Small intestine (tissue), 7 donors: ENCODE results near the gene DYRK1A. TPM values are rescaled to one million over a fixed set of nuclear protein-coding genes. Genes with fewer than 3 reads are reported as not detected.
A peak's percentile ranks its signal among the peaks of the same experiment; 100 is the strongest.

Source experiments
- DNase-seq, 2 donors: peaks; one replicate each; pipeline versions ENCODE4 v3.0.0 to v3.0.0-alpha.2; 2013
- FAIRE-seq: peaks from 2 replicates; lab custom pipeline; 2012; peaks lifted over from hg19 to GRCh38; lab: Jason Lieb, UNC
- H3K27ac ChIP-seq, 3 donors: one replicate each; pipeline ENCODE4 v1.5.1; 2013; ENCODE audit warnings: low read length in 2 of 3, mild to moderate bottlenecking in 2 of 3, control low read depth in 1 of 3, inconsistent platforms in 1 of 3, low read depth in 1 of 3, moderate library complexity in 1 of 3
- H3K27me3 ChIP-seq, 3 donors: one replicate each; pipeline ENCODE4 v1.6.1; 2013; ENCODE audit warnings: low read length in 3 of 3, inconsistent platforms in 1 of 3; ENCODE audit not compliant: control insufficient read depth in 3 of 3, insufficient read depth in 3 of 3
- H3K36me3 ChIP-seq, 3 donors: one replicate each; pipeline ENCODE4 v1.6.1; 2013; ENCODE audit warnings: low read length in 3 of 3, inconsistent platforms in 1 of 3, low read depth in 1 of 3, mild to moderate bottlenecking in 1 of 3, moderate library complexity in 1 of 3; ENCODE audit not compliant: control insufficient read depth in 3 of 3, insufficient read depth in 2 of 3
- H3K4me1 ChIP-seq, 3 donors: one replicate each; pipeline ENCODE4 v1.6.1; 2013; ENCODE audit warnings: low read length in 2 of 3, inconsistent platforms in 1 of 3, low read depth in 1 of 3, mild to moderate bottlenecking in 1 of 3, moderate library complexity in 1 of 3; ENCODE audit not compliant: control insufficient read depth in 3 of 3, insufficient read depth in 2 of 3
- H3K4me3 ChIP-seq, 3 donors: one replicate each; pipeline ENCODE4 v1.5.1; 2013; ENCODE audit warnings: low read length in 3 of 3, control low read depth in 1 of 3, inconsistent platforms in 1 of 3, low read depth in 1 of 3, mild to moderate bottlenecking in 1 of 3, moderate library complexity in 1 of 3
- H3K9me3 ChIP-seq, 2 donors: one replicate each; pipeline ENCODE4 v1.6.1; 2013; ENCODE audit warnings: low read depth in 1 of 2, low read length in 1 of 2; ENCODE audit not compliant: control insufficient read depth in 2 of 2, insufficient read depth in 1 of 2
- WGBS, 3 donors: extraction: QIAGEN DNeasy Blood & Tissue Kit; methylation state at CpG; one replicate each; pipeline ENCODE4 v1.1.7; 2013; 5-methylcytosine and 5-hydroxymethylcytosine counted together
- polyA plus RNA-seq, 4 donors: library from polyadenylated mRNA; stranded (reverse) in 3 of 4; unstranded in 1 of 4; fragments of 200-250 nt in 3 of 4; fragments of 120-200 nt in 1 of 4; gene quantifications; one replicate each; pipeline versions ENCODE4 v1.2.1 to v1.2.3, GENCODE V29; 2013
- donor health status: healthy with polysubstance abuse.
- donor health status: control.
- donor health status: control.
- donor health status: Bipolar disorder and iron deficiency.
- donor health status: healthy.

The DYRK1A gene
- polyA plus RNA-seq, 4 donors, result 10.5 to 50.5 (median 17.1) TPM

DNA sequence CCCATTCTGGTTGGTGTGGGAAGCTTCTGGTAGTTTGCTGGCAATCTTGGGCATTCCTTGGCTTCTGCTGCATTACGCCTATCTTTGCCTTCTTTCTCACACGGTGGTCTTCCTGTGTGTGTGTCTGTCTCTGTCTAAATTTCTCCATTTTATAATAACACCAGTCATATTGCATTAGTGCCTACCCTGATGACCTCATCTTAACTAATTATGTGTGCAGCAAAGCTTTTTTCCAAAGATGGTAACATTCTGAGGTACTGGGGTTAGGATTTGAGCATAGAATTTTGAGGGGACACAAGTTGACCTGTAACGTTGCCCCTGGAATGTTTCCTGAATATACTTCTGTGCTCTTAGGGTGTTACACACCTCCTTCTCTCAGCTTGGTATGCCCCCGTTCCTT, 77.1 kb downstream of the DYRK1A start:
- no peak overlapping the region for H3K27ac ChIP-seq
- H3K4me3 ChIP-seq, result no peak overlapping the region
- H3K4me1 ChIP-seq, result peaks cover 0 to 16% (median 2%) of the 10 kb centered on the region in 3 donors
- no peaks in the 10 kb centered on the region for H3K27me3 ChIP-seq
- 73 to 83% (median 74%) methylated on average over 4 of the region's 4 CpGs for WGBS, 3 donors
- FAIRE-seq (no peak), DNase-seq (no peak)
- peaks cover 0 to 8% (median 2%) of the 10 kb centered on the region in 3 donors for H3K36me3 ChIP-seq
- no peaks in the 10 kb centered on the region for H3K9me3 ChIP-seq

DNA sequence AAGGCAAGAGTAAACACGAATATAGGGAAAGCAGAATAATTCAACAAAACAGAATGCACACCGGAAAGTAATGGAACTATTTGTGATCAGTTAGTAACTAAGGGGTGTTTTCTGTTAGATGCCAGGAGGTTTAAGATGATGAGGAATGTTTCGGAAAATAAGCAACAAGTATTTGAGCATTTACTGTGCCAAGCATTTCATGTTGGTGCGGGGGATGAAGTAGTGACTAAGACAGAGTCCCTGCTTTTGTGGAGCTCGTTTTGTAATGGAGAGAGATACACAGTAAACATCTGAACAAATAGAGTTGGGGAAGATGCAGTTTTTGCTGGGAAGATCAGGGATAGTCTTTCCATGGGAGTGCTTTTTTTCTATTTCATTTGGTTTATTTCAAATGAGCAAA, 78.7 kb downstream of the DYRK1A start:
- FAIRE-seq, result no peak
- H3K27ac ChIP-seq, result no peak overlapping the region
- DNase-seq, result no peak
- H3K4me1 ChIP-seq, result peaks cover 0 to 18% (median 0%) of the 10 kb centered on the region in 3 donors
- H3K9me3 ChIP-seq, result no peaks in the 10 kb centered on the region
- no peak overlapping the region for H3K4me3 ChIP-seq
- 66 to 84% (median 82%) methylated on average over 5 of the region's 5 CpGs for whole genome bisulfite sequencing, 3 donors
- H3K36me3 ChIP-seq, result peaks cover 2 to 5% (median 3%) of the 10 kb centered on the region in 3 donors
- no peaks in the 10 kb centered on the region for H3K27me3 ChIP-seq

DNA sequence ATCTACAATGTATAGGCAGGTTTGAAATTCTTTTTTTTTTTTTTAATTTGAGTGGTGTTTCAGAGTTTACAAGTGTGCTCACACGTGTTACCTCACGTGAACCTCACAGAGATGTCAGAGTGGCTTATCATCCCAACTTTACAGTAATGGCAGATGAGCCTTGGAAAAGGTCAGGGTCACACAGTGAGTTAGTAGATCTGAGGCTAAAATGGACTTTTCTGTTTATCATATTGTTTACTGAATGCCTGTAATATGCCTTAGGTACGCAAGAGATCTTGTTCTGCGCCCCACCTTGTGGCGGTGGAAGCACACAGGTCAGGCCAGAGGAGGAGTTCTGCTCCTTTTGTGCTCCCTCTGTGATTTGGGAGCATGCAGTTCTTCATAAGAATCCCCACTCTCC, 80.0 kb downstream of the DYRK1A start:
- Histone ChIP-seq H3K36me3 (peaks cover 2 to 10% (median 3%) of the 10 kb centered on the region in 3 donors), H3K4me3 (no peak overlapping the region), H3K27me3 (no peaks in the 10 kb centered on the region), H3K9me3 (no peaks in the 10 kb centered on the region), H3K27ac (no peak overlapping the region), H3K4me1 (peaks cover 0 to 18% (median 0%) of the 10 kb centered on the region in 3 donors)
- DNase-seq (no peak), FAIRE-seq (no peak)
- WGBS, 3 donors, result 85 to 89% (median 88%) methylated on average over 5 of the region's 5 CpGs

DNA sequence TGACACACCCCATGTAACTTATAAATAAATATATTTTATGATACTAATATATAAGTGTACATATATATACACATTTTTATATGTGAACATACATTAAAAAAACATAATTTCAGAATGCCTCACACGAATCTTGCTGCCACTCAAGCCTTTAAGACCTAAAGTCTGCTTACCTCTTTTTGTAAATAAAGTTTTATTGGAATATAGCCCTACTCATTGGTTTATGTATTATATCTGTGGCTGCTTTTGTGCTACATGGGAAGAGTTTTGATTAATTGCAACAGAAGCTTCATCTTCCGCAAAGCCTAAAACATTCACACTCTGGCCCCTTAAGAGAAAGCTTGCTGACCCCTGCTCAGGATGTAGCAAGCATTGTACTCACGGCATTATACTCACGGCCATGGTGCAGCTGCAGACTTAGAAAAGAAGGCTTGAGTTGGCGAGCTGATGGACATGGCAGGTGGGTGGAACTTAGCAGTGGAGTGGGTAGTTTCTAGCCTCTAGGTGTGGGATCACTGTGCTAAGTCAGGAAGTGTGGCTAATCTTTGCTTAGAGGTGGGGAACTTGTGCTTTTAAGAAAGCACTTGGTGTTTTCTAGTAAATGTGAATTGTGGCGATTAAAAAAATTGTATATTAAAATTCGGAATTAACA, 80.8 kb downstream of the DYRK1A start:
- 81 to 87% (median 86%) methylated on average over 7 of the region's 7 CpGs for WGBS, 3 donors
- no peak for DNase-seq
- Histone ChIP-seq H3K27me3 (no peaks in the 10 kb centered on the region), H3K4me3 (no peak overlapping the region), H3K4me1 (peaks cover 0 to 18% (median 0%) of the 10 kb centered on the region in 3 donors), H3K27ac (no peak overlapping the region), H3K9me3 (no peaks in the 10 kb centered on the region), H3K36me3 (peaks cover 2 to 10% (median 3%) of the 10 kb centered on the region in 3 donors)
- no peak for FAIRE-seq

DNA sequence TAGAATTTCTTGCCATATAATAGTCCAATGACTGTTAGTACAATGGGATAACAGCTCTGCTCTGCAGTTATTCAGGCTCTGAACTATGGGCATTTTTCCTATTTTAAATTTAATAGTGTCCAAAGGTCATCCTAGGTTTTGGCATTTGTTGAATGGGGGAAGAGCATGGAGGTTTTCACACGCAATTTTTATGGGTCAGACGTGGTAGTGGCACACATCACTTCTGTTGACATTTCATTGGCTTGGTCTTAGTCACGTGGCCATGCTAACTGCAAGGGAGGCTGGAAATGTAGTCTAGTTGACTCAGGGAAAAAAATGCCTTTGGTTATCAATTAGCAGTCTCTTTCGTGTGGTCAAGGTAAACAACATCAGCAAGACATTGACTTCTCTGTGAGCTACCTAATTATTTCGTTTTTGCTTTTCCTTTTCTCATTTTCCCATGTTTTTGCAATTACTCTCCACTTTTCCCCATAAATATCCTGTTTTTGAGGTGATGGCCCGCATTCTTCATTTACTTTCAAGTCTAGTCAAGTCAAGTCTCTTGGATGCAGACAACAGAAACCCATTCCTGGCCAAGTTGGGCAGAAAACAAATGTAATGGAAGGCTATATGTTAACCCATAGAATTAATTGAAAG, 82.8 kb downstream of the DYRK1A start:
- Histone ChIP-seq H3K36me3 (peaks cover 0 to 5% (median 3%) of the 10 kb centered on the region in 3 donors), H3K4me1 (peaks cover 0 to 16% (median 0%) of the 10 kb centered on the region in 3 donors), H3K9me3 (no peaks in the 10 kb centered on the region), H3K27me3 (no peaks in the 10 kb centered on the region), H3K27ac (no peak overlapping the region), H3K4me3 (peak overlapping the region in 1 of 3 donors; percentile 12)
- FAIRE-seq, result no peak
- no peak for DNase-seq
- 63 to 81% (median 70%) methylated on average over 6 of the region's 6 CpGs for WGBS, 3 donors

DNA sequence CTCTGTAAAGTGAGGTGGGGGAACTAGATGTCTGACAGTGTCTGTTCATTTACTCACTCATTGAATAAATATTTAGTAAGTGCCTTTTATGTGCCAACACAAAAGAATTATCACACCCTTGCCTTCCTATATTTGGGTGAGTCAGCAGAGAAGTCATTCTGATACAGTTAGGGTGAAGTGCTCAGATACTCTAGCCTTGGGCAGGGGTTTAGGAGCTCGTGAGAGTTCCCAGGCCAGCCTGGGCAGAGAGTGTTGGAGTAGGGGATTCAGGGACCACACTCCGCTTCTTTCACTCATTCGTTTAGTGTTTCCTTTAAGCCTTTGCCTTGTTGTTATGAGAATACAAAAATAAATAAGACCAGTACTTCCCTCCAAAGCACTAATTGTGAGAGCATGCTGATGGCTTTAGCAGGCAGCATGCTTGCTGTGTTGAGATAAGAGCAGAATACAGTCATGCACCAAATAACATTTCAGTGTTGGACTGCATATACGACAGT, 83.9 kb downstream of the DYRK1A start:
- Histone ChIP-seq H3K9me3 (no peaks in the 10 kb centered on the region), H3K4me1 (peaks cover 0 to 18% (median 2%) of the 10 kb centered on the region in 3 donors), H3K36me3 (peaks cover 0 to 5% (median 3%) of the 10 kb centered on the region in 3 donors), H3K27me3 (no peaks in the 10 kb centered on the region), H3K4me3 (no peak overlapping the region), H3K27ac (no peak overlapping the region)
- FAIRE-seq (no peak), DNase-seq (no peak)
- WGBS, 3 donors, result 86 to 87% (median 87%) methylated on average over 4 of the region's 4 CpGs

DNA sequence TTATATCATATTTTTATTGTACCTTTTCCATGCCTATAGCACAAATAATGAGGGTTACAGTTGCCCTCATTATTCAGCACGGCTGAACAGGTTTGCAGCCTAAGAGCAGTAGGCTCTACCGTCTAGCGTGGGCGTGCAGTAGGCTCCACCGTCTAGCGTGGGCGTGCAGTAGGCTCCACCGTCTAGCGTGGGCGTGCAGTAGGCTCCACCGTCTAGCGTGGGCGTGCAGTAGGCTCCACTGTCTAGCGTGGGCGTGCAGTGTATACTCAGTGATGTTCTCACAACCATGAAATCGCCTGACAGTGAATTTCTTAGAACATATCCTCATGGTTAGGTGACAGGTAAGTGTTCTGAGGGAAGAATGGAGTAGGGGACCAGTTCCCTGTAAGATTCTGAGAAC, 84.9 kb downstream of the DYRK1A start:
- no peak overlapping the region for H3K27ac ChIP-seq
- H3K27me3 ChIP-seq, result no peaks in the 10 kb centered on the region
- peaks cover 0 to 7% (median 3%) of the 10 kb centered on the region in 3 donors for H3K36me3 ChIP-seq
- no peaks in the 10 kb centered on the region for H3K9me3 ChIP-seq
- DNase-seq (no peak), FAIRE-seq (no peak)
- 90 to 95% (median 93%) methylated on average over 16 of the region's 16 CpGs for WGBS, 3 donors
- H3K4me1 ChIP-seq, result peaks cover 0 to 19% (median 2%) of the 10 kb centered on the region in 3 donors
- H3K4me3 ChIP-seq, result no peak overlapping the region

DNA sequence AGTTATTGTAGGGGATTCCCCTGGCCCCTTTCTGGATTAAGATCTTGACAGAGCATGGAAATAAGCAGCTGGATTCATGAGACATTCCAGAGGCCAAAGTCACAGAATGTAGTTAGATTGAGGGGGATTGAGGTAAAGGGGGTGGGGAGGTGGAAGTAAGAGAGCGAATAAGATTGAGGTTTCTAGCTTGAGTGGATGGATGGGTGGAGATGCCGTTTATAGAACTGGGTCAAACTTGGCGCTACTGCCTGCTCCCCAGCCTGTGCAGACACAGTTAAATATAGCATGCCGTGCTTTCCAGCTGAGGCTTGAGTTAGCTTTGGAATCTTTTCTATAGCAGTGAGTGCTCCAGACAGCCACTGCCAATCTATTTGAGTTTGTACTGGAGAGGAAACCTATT, 85.7 kb downstream of the DYRK1A start:
- H3K9me3 ChIP-seq, result no peaks in the 10 kb centered on the region
- H3K4me3 ChIP-seq, result no peak overlapping the region
- FAIRE-seq (no peak), DNase-seq (peak in 1 of 2 donors; percentile 44)
- H3K27me3 ChIP-seq, result no peaks in the 10 kb centered on the region
- peaks cover 0 to 14% (median 2%) of the 10 kb centered on the region in 3 donors for H3K4me1 ChIP-seq
- H3K36me3 ChIP-seq, result peaks cover 0 to 12% (median 3%) of the 10 kb centered on the region in 3 donors
- H3K27ac ChIP-seq, result peak overlapping the region in 1 of 3 donors; percentile 3
- WGBS, 3 donors, result 47 to 59% (median 56%) methylated on average over 4 of the region's 4 CpGs
